Activated CD8-positive, alpha-beta T cell treated with anti-CD3 and anti-CD28 coated beads for 36 hours (primary cell): Measurements from ENCODE around the gene LIG1. TPM values are rescaled to one million over a fixed set of nuclear protein-coding genes. Genes with fewer than 3 reads are reported as not detected.
A peak's percentile ranks its signal among the peaks of the same experiment; 100 is the strongest.

ENCODE experiments used
- ATAC-seq: fragments of 200-7000 bp; cut with Tn5 transposase; one replicate; pipeline ENCODE4 v1.10.0; 2021; ENCODE audit warnings: mild to moderate bottlenecking, moderate library complexity
- CTCF ChIA-PET: fragments of 350-600 bp; sonication (Branson Sonifier 250); formaldehyde crosslinking; loops from one replicate; lab custom pipeline; 2021; ENCODE audit warnings: antibody characterized with exemption; lab: Charles Lee
- POLR2A ChIA-PET: fragments of 350-600 bp; sonication (Branson Sonifier 250); formaldehyde crosslinking; loops from one replicate; lab custom pipeline; 2021; ENCODE audit warnings: antibody characterized with exemption; lab: Charles Lee
- DNase-seq: peaks from one replicate; pipeline ENCODE4 v3.0.0-alpha.2; 2020
- H3K27ac Mint-ChIP-seq: one replicate; pipeline ENCODE4 v1.8.0; 2021; ENCODE audit warnings: mild to moderate bottlenecking, mixed read lengths
- H3K27me3 Mint-ChIP-seq: one replicate; pipeline ENCODE4 v1.8.0; 2021; ENCODE audit warnings: mixed read lengths
- H3K36me3 Mint-ChIP-seq: one replicate; pipeline ENCODE4 v1.8.0; 2021; ENCODE audit warnings: low read depth, mixed read lengths
- H3K4me1 Mint-ChIP-seq: one replicate; pipeline ENCODE4 v1.8.0; 2021; ENCODE audit warnings: low read depth, mixed read lengths
- H3K4me3 Mint-ChIP-seq: one replicate; pipeline ENCODE4 v1.8.0; 2021; ENCODE audit warnings: mild to moderate bottlenecking, moderate library complexity, mixed read lengths
- H3K9me3 Mint-ChIP-seq: one replicate; pipeline ENCODE4 v1.8.0; 2021; ENCODE audit warnings: mixed read lengths
- intact Hi-C: fragments of 100-400 bp; cut with micrococcal nuclease; formaldehyde crosslinking; loops from one replicate; pipeline ENCODE4 v1.10.0; 2022
- total RNA-seq, 2 experiments: library from RNA; stranded (reverse); gene quantifications; one replicate each; pipeline ENCODE4 v1.2.3, GENCODE V29; 2021
- TF ChIP-seq, protein P1 (sequence below): fragments of 200-600 bp; IDR thresholded peaks from one replicate; pipeline ENCODE4 v1.8.0; 2022; ENCODE audit warnings: antibody characterized with exemption, mild to moderate bottlenecking

The LIG1 gene
- total RNA-seq, 2 experiments from 2014 or later: 181 to 188 TPM

DNA sequence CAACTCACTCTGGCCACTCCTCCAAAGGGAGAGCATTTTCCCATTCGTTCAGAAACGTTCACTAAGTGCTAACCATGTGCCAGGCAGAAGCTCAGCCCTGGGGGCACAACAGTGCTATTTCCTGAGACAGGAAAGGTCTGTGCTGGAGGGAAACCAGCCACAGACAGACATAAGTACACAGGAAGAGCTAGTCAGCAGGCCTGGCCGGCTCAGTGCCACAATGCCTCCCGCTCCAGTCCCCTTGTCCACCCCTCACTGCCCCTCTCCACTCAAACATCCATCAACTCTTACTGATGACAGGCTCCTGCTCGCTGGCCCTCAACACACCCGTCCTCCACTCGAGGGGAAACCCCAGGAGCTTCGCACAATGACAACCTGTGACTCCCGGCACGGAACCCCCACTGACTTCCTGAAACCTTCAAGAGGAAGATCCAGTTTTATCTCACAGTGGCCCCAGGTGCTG lies 48.2 kb downstream of the LIG1 start:
- peaks cover 71% of the 10 kb centered on the region for H3K36me3 Mint-ChIP-seq
- peak; percentile 21 for DNase-seq
- peak overlapping the region; percentile 77 for H3K27ac Mint-ChIP-seq
- ATAC-seq: peak; percentile 18
- TF ChIP-seq, protein P1, sequence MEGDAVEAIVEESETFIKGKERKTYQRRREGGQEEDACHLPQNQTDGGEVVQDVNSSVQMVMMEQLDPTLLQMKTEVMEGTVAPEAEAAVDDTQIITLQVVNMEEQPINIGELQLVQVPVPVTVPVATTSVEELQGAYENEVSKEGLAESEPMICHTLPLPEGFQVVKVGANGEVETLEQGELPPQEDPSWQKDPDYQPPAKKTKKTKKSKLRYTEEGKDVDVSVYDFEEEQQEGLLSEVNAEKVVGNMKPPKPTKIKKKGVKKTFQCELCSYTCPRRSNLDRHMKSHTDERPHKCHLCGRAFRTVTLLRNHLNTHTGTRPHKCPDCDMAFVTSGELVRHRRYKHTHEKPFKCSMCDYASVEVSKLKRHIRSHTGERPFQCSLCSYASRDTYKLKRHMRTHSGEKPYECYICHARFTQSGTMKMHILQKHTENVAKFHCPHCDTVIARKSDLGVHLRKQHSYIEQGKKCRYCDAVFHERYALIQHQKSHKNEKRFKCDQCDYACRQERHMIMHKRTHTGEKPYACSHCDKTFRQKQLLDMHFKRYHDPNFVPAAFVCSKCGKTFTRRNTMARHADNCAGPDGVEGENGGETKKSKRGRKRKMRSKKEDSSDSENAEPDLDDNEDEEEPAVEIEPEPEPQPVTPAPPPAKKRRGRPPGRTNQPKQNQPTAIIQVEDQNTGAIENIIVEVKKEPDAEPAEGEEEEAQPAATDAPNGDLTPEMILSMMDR: no peak
- intact Hi-C loops: no loop called here
- ChIA-PET CTCF (interaction anchor here (1.0 kb wide), 1 partner anchor 14 kb away, joined by 4 read pairs; no protein-coding TSS in a partner anchor), POLR2A (no interaction called here)
- no peak overlapping the region for H3K4me3 Mint-ChIP-seq
- H3K4me1 Mint-ChIP-seq: peaks cover 25% of the 10 kb centered on the region
- no peaks in the 10 kb centered on the region for H3K9me3 Mint-ChIP-seq
- no peaks in the 10 kb centered on the region for H3K27me3 Mint-ChIP-seq

DNA sequence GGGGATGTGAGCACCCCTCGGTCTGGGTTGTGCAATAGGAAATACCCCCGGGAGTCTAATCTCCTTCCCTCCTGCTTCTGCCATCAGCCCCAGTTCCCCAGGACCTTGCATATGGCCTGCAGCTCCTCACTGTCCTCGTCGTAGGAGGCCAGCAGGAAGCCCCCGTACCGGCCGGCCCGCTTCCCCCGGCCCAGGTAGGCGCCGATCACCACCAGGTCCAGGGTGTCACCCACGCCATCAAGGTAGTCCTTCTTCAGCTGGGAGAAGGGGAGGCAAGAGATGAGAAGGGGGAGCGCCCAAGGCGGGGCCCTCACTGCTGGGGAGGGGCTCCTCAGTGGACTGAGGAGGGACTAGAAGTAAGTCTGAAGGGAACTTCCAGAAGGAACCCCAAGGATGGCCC lies 49.1 kb downstream of the LIG1 start:
- TF ChIP-seq, protein P1: no peak
- intact Hi-C loops: no loop called here
- Mint-ChIP-seq H3K4me3 (no peak overlapping the region), H3K27ac (no peak overlapping the region), H3K9me3 (no peaks in the 10 kb centered on the region), H3K4me1 (peaks cover 25% of the 10 kb centered on the region), H3K36me3 (peaks cover 66% of the 10 kb centered on the region), H3K27me3 (no peaks in the 10 kb centered on the region)
- ATAC-seq: no peak
- POLR2A ChIA-PET: no interaction called here
- no peak for DNase-seq
- CTCF ChIA-PET: interaction anchor here (0.9 to 3.1 kb wide), 3 partner anchors 13 to 252 kb away, joined by 4 to 13 read pairs (median 12); no protein-coding TSS in a partner anchor

DNA sequence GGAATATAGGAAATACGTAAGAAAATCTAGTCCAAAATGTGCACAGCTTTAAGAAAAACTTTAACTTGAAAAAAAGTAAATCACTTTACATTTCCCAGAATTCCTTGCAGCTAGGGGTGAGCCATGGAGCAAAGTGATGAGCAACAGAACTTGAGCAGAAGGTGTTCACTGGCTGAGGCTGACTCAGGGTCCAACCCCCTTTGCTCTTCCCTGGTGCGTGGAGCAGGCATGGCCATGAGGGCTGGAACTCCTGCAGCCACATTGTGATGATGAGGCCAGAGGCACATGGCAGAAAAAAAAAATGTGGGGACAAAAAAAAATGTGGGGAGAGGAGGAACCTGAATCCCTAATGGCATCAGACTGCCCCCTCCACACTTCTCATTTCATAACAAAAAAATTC lies 49.6 kb downstream of the LIG1 start:
- ChIA-PET CTCF (interaction anchor here (0.9 to 3.1 kb wide), 4 partner anchors 13 to 252 kb away, joined by 3 to 13 read pairs (median 8); no protein-coding TSS in a partner anchor), POLR2A (interaction anchor here (1.0 to 1.8 kb wide), 2 partner anchors 10 to 264 kb away, joined by 3 to 9 read pairs; partner anchors contain the start of gene PLA2G4C)
- Mint-ChIP-seq H3K27ac (no peak overlapping the region), H3K4me3 (no peak overlapping the region), H3K9me3 (no peaks in the 10 kb centered on the region), H3K27me3 (no peaks in the 10 kb centered on the region), H3K36me3 (peaks cover 63% of the 10 kb centered on the region), H3K4me1 (peaks cover 25% of the 10 kb centered on the region)
- TF ChIP-seq, protein P1: no peak
- no peak for DNase-seq
- intact Hi-C loops: no loop called here
- no peak for ATAC-seq

DNA sequence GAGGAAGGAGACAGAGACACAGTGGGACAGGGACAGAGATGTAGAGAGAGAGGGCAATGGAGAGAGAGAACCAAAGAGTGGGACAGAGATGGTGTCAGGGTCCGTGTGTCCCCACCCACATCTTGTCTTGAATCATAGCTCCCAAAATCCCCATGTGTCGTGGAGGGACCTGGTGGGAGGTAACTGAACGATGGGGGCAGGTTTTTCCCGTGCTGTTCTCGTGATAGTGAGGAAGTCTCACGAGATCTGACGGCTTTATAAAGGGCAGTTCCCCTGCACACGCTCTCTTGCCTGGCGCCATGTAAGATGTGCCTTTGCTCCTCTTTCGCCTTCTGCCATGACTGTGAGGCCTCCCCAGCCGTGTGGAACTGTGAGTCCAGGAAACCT lies 52.0 kb downstream of the LIG1 start:
- peaks cover 48% of the 10 kb centered on the region for H3K36me3 Mint-ChIP-seq

More for the DNA sequence above, 52.0 kb downstream of the LIG1 start:
- intact Hi-C loops: no loop called here
- CTCF ChIA-PET: interaction anchor here (0.6 to 3.1 kb wide), 2 partner anchors 8 to 16 kb away, joined by 3 to 12 read pairs; partner anchors contain the start of gene PLA2G4C
- TF ChIP-seq, protein P1: no peak
- POLR2A ChIA-PET: no interaction called here
- Mint-ChIP-seq H3K9me3 (no peaks in the 10 kb centered on the region), H3K4me1 (peaks cover 17% of the 10 kb centered on the region), H3K27me3 (no peaks in the 10 kb centered on the region), H3K27ac (peak overlapping the region; percentile 80), H3K4me3 (no peak overlapping the region)
- DNase-seq (peak; percentile 45), ATAC-seq (peak; percentile 67)
